ENCODE data around the gene DLG5. TPM values are rescaled to one million over a fixed set of nuclear protein-coding genes. Genes with fewer than 3 reads are reported as not detected.

DLG5 gene
- total and polyA plus RNA-seq, 9 of the 15 experiments (the other 6 are each of a cell fraction or from before 2014, with no cell fraction given) = 1.4 to 26.8 (median 11.2) TPM

GRCh38 chr10:77800738-77801266 is 125.8 kb downstream of the DLG5 start:
- no peak for ATAC-seq
- H3K9ac ChIP-seq (ENCODE audit: insufficient read depth in 1 of 2, low read depth in 2 of 2, low read length in 2 of 2) = no peak overlapping the region
- 84% methylated on average over 5 of the region's 5 CpGs for WGBS (ENCODE audit: insufficient coverage, low coverage, missing lambda C conversion rate)
- peaks cover 73% of the 10 kb centered on the region; the same call in 1 of the 3 replicates for H3K36me3 ChIP-seq (ENCODE audit: control insufficient read depth, insufficient read depth, low read length)
- H3K4me3 ChIP-seq = no peak overlapping the region
- intact Hi-C loops (cut with micrococcal nuclease) = no loop called here
- no peak overlapping the region for H3K27ac ChIP-seq (ENCODE audit: extremely low read depth, low read depth, low read length)
- CTCF ChIA-PET (ENCODE audit: low intra/inter-chr PET ratio) = no interaction called here
- H3K4me1 ChIP-seq (replicated peaks in 1 of 2; ENCODE audit: control insufficient read depth in 2 of 2, insufficient read depth in 2 of 2, low read length in 2 of 2) = no peaks in the 10 kb centered on the region
- no peaks in the 10 kb centered on the region for H3K9me3 ChIP-seq (replicated peaks; ENCODE audit: control insufficient read depth, insufficient read depth, low read depth, low read length)
- no peak for FAIRE-seq
- H2AFZ ChIP-seq (ENCODE audit: low read depth, low read length) = no peak overlapping the region
- peaks cover 9% of the 10 kb centered on the region; the same call in 1 of the 2 replicates for H4K20me1 ChIP-seq (replicated peaks; ENCODE audit: control insufficient read depth, insufficient read depth, low read length)
- no TSS peak for BruUV-seq (replicated peaks)
- TF ChIP-seq RBFOX2 (IDR thresholded peaks at IDR 0.05; ENCODE audit: low read depth, low read length) (no peak), ZNF318 (IDR thresholded peaks at IDR 0.05; ENCODE audit: borderline replicate concordance in 1 of 2, low read depth in 1 of 2) (no peak), MBD1 (CRISPR knock-in tag; IDR thresholded peaks at IDR 0.05) (no peak), ZNF445 (CRISPR knock-in tag; IDR thresholded peaks at IDR 0.05; ENCODE audit: low read depth) (no peak), TARDBP (IDR thresholded peaks at IDR 0.05) (no peak), ZFP91 (CRISPR knock-in tag; IDR thresholded peaks at IDR 0.05) (no peak)
- POLR2A ChIA-PET = interaction anchor here (2.2 kb wide), 1 partner anchor 9 kb away, joined by 10 read pairs; no protein-coding TSS in a partner anchor
- no peaks in the 10 kb centered on the region for H3K79me2 ChIP-seq (ENCODE audit: control insufficient read depth, insufficient read depth, low read length)
- no peak overlapping the region for H3K4me2 ChIP-seq (ENCODE audit: insufficient read depth, low read length)
- no peak for DNase-seq (ENCODE audit: extremely low read depth in 1 of 4, low spot score in 3 of 4)
- no peaks in the 10 kb centered on the region for H3K9me1 ChIP-seq (ENCODE audit: control insufficient read depth, insufficient read depth, low read length)
- in situ Hi-C loops (cut with MboI) = no loop called here
- H3K27me3 ChIP-seq (ENCODE audit: control insufficient read depth in 2 of 2, insufficient read depth in 2 of 2, low read length in 2 of 2) = no peaks in the 10 kb centered on the region
